ENCODE measurements around the gene MAGOH.

The MAGOH gene

GRCh38 chr1:53260631-53261247 is 22.4 kb upstream of the MAGOH start:
- CTCF ChIA-PET, result interaction anchor here (1.1 kb wide), 1 partner anchor 18 kb away, joined by 4 read pairs; no protein-coding TSS in a partner anchor
- DNase-seq, result no peak
- Mint-ChIP-seq H3K36me3 (peaks cover 58% of the 10 kb centered on the region), H3K4me1 (no peaks in the 10 kb centered on the region), H3K27me3 (no peaks in the 10 kb centered on the region), H3K4me3 (no peak overlapping the region), H3K9me3 (no peaks in the 10 kb centered on the region), H3K27ac (no peak overlapping the region)

- H3K27ac Mint-ChIP-seq, result peak overlapping the region; percentile 51
- no peak for DNase-seq
- peaks cover 54% of the 10 kb centered on the region for H3K36me3 Mint-ChIP-seq
- no peak overlapping the region for H3K4me3 Mint-ChIP-seq
- H3K27me3 Mint-ChIP-seq, result no peaks in the 10 kb centered on the region
- H3K9me3 Mint-ChIP-seq, result no peaks in the 10 kb centered on the region
- CTCF ChIA-PET, result no interaction called here
- no peaks in the 10 kb centered on the region for H3K4me1 Mint-ChIP-seq
Measured at GRCh38 chr1:53259932-53260331, 21.6 kb upstream of the MAGOH start.

GRCh38 chr1:53258216-53258615 is 19.9 kb upstream of the MAGOH start:
- Mint-ChIP-seq H3K4me3 (no peak overlapping the region), H3K4me1 (no peaks in the 10 kb centered on the region), H3K9me3 (no peaks in the 10 kb centered on the region), H3K27me3 (no peaks in the 10 kb centered on the region), H3K36me3 (peaks cover 48% of the 10 kb centered on the region), H3K27ac (no peak overlapping the region)
- DNase-seq, result no peak
- CTCF ChIA-PET, result interaction anchor here (0.6 to 1.8 kb wide), 3 partner anchors 9 to 872 kb away, joined by 3 to 5 read pairs (median 3); no protein-coding TSS in a partner anchor

- H3K9me3 Mint-ChIP-seq, result no peaks in the 10 kb centered on the region
- CTCF ChIA-PET, result interaction anchor here (1.7 to 1.8 kb wide), 2 partner anchors 10 to 136 kb away, joined by 3 to 5 read pairs; no protein-coding TSS in a partner anchor
Measured at GRCh38 chr1:53257454-53258081, 19.2 kb upstream of the MAGOH start.

GRCh38 chr1:53256511-53257453 is 18.5 kb upstream of the MAGOH start:
- no peaks in the 10 kb centered on the region for H3K27me3 Mint-ChIP-seq
- no peak overlapping the region for H3K27ac Mint-ChIP-seq
- no peaks in the 10 kb centered on the region for H3K9me3 Mint-ChIP-seq
- H3K4me1 Mint-ChIP-seq, result no peaks in the 10 kb centered on the region
- CTCF ChIA-PET, result interaction anchor here (1.1 to 1.8 kb wide), 3 partner anchors 11 to 137 kb away, joined by 3 to 5 read pairs (median 3); no protein-coding TSS in a partner anchor
- no peak overlapping the region for H3K4me3 Mint-ChIP-seq
- peaks cover 45% of the 10 kb centered on the region for H3K36me3 Mint-ChIP-seq
- no peak for DNase-seq

More at GRCh38 chr1:53257454-53258081, 19.2 kb upstream of the MAGOH start:
- no peaks in the 10 kb centered on the region for H3K27me3 Mint-ChIP-seq
- H3K36me3 Mint-ChIP-seq, result peaks cover 43% of the 10 kb centered on the region
- no peaks in the 10 kb centered on the region for H3K4me1 Mint-ChIP-seq
- H3K4me3 Mint-ChIP-seq, result no peak overlapping the region
- H3K27ac Mint-ChIP-seq, result no peak overlapping the region
- DNase-seq, result no peak

GRCh38 chr1:53255031-53255430 is 16.7 kb upstream of the MAGOH start:
- CTCF ChIA-PET, result interaction anchor here (0.7 kb wide), 1 partner anchor 8 kb away, joined by 3 read pairs; no protein-coding TSS in a partner anchor
- Mint-ChIP-seq H3K4me3 (no peak overlapping the region), H3K4me1 (no peaks in the 10 kb centered on the region), H3K27me3 (no peaks in the 10 kb centered on the region), H3K27ac (no peak overlapping the region), H3K9me3 (no peaks in the 10 kb centered on the region), H3K36me3 (peaks cover 45% of the 10 kb centered on the region)
- DNase-seq, result no peak

- no peak overlapping the region for H3K27ac Mint-ChIP-seq
- H3K9me3 Mint-ChIP-seq, result no peaks in the 10 kb centered on the region
- H3K4me3 Mint-ChIP-seq, result no peak overlapping the region
- CTCF ChIA-PET, result interaction anchor here (0.6 to 0.9 kb wide), 2 partner anchors 14 to 219 kb away, joined by 3 read pairs; no protein-coding TSS in a partner anchor
- H3K4me1 Mint-ChIP-seq, result no peaks in the 10 kb centered on the region
- H3K27me3 Mint-ChIP-seq, result no peaks in the 10 kb centered on the region
- DNase-seq, result no peak
- H3K36me3 Mint-ChIP-seq, result peaks cover 45% of the 10 kb centered on the region
Measured at GRCh38 chr1:53254011-53254640, 15.8 kb upstream of the MAGOH start.

- no peaks in the 10 kb centered on the region for H3K4me1 Mint-ChIP-seq
- no peak overlapping the region for H3K27ac Mint-ChIP-seq
- H3K4me3 Mint-ChIP-seq, result no peak overlapping the region
- no peak for DNase-seq
- H3K9me3 Mint-ChIP-seq, result no peaks in the 10 kb centered on the region
- no peaks in the 10 kb centered on the region for H3K27me3 Mint-ChIP-seq
- CTCF ChIA-PET, result interaction anchor here (1.8 kb wide), 1 partner anchor 143 kb away, joined by 4 read pairs; no protein-coding TSS in a partner anchor
- H3K36me3 Mint-ChIP-seq, result peaks cover 40% of the 10 kb centered on the region
Measured at GRCh38 chr1:53250325-53250724, 12.0 kb upstream of the MAGOH start.

GRCh38 chr1:53249706-53250105 is 11.4 kb upstream of the MAGOH start:
- no peak for DNase-seq
- H3K27ac Mint-ChIP-seq, result no peak overlapping the region
- H3K9me3 Mint-ChIP-seq, result no peaks in the 10 kb centered on the region
- no peaks in the 10 kb centered on the region for H3K4me1 Mint-ChIP-seq
- H3K27me3 Mint-ChIP-seq, result no peaks in the 10 kb centered on the region
- H3K36me3 Mint-ChIP-seq, result peaks cover 39% of the 10 kb centered on the region
- CTCF ChIA-PET, result no interaction called here
- H3K4me3 Mint-ChIP-seq, result no peak overlapping the region

GRCh38 chr1:53246261-53247134 is 8.2 kb upstream of the MAGOH start:
- Mint-ChIP-seq H3K36me3 (peaks cover 42% of the 10 kb centered on the region), H3K4me3 (no peak overlapping the region), H3K9me3 (no peaks in the 10 kb centered on the region), H3K27ac (no peak overlapping the region), H3K27me3 (no peaks in the 10 kb centered on the region), H3K4me1 (no peaks in the 10 kb centered on the region)
- CTCF ChIA-PET, result interaction anchor here (0.9 kb wide), 1 partner anchor 9 kb away, joined by 3 read pairs; no protein-coding TSS in a partner anchor
- DNase-seq, result no peak

- DNase-seq, result no peak
- CTCF ChIA-PET, result no interaction called here
- H3K4me1 Mint-ChIP-seq, result peaks cover 2% of the 10 kb centered on the region
- H3K9me3 Mint-ChIP-seq, result no peaks in the 10 kb centered on the region
- no peaks in the 10 kb centered on the region for H3K27me3 Mint-ChIP-seq
- peaks cover 26% of the 10 kb centered on the region for H3K36me3 Mint-ChIP-seq
- H3K27ac Mint-ChIP-seq, result no peak overlapping the region
- H3K4me3 Mint-ChIP-seq, result no peak overlapping the region
Measured at GRCh38 chr1:53244141-53244540, 5.8 kb upstream of the MAGOH start.

- Mint-ChIP-seq H3K36me3 (peaks cover 22% of the 10 kb centered on the region), H3K9me3 (no peaks in the 10 kb centered on the region)
Measured at GRCh38 chr1:53242381-53242780, 4.1 kb upstream of the MAGOH start.

GRCh38 chr1:53241828-53242227 is 3.5 kb upstream of the MAGOH start:
- Mint-ChIP-seq H3K36me3 (peaks cover 21% of the 10 kb centered on the region), H3K4me3 (no peak overlapping the region), H3K27me3 (peaks cover 4% of the 10 kb centered on the region), H3K27ac (no peak overlapping the region), H3K4me1 (peaks cover 19% of the 10 kb centered on the region), H3K9me3 (no peaks in the 10 kb centered on the region)
- DNase-seq, result no peak
- CTCF ChIA-PET, result interaction anchor here (0.9 kb wide), 1 partner anchor 151 kb away, joined by 3 read pairs; no protein-coding TSS in a partner anchor

More at GRCh38 chr1:53242381-53242780, 4.1 kb upstream of the MAGOH start:
- H3K27ac Mint-ChIP-seq, result no peak overlapping the region
- CTCF ChIA-PET, result no interaction called here
- no peak for DNase-seq
- H3K4me1 Mint-ChIP-seq, result peaks cover 16% of the 10 kb centered on the region
- H3K4me3 Mint-ChIP-seq, result no peak overlapping the region
- peaks cover 4% of the 10 kb centered on the region for H3K27me3 Mint-ChIP-seq
